Trophoblast cell (in vitro differentiated cells and primary cell): ENCODE measurements around the gene ST6GALNAC1.
A peak's percentile ranks its signal among the peaks of the same experiment; 100 is the strongest.

Experiments used
- DNase-seq, 2 donors: peaks; one replicate each; pipeline ENCODE4 v3.0.0-alpha.2; 2016
- H2AFZ ChIP-seq: 2 replicates; pipeline ENCODE4 v1.6.1; 2013; ENCODE audit warnings: low read length, moderate library complexity, mild to moderate bottlenecking; ENCODE audit not compliant: insufficient read depth, poor library complexity
- H2AK5ac ChIP-seq: 2 replicates; pipeline ENCODE4 v1.6.1; 2013; ENCODE audit warnings: mild to moderate bottlenecking, low read length
- H2BK120ac ChIP-seq: 2 replicates; pipeline ENCODE4 v1.6.1; 2013; ENCODE audit warnings: low read length, mild to moderate bottlenecking, moderate library complexity; ENCODE audit not compliant: insufficient read depth, poor library complexity
- H2BK12ac ChIP-seq: 2 replicates; pipeline ENCODE4 v1.6.1; 2013; ENCODE audit warnings: mild to moderate bottlenecking, low read length, moderate library complexity
- H2BK5ac ChIP-seq: 2 replicates; pipeline ENCODE4 v1.6.1; 2013; ENCODE audit warnings: low read length, low read depth, moderate library complexity, mild to moderate bottlenecking; ENCODE audit not compliant: poor library complexity
- H3K14ac ChIP-seq: 2 replicates; pipeline ENCODE4 v1.6.1; 2013; ENCODE audit warnings: mild to moderate bottlenecking, low read length
- H3K18ac ChIP-seq: 2 replicates; pipeline ENCODE4 v1.6.1; 2013; ENCODE audit warnings: mild to moderate bottlenecking, low read length
- H3K23ac ChIP-seq: 2 replicates; pipeline ENCODE4 v1.6.1; 2013; ENCODE audit warnings: low read length
- H3K27ac ChIP-seq: 2 replicates; pipeline ENCODE4 v1.5.1; 2013; ENCODE audit warnings: low read depth, mild to moderate bottlenecking, inconsistent platforms, low read length, moderate library complexity
- H3K27me3 ChIP-seq: 2 replicates; pipeline ENCODE4 v1.6.1; 2013; ENCODE audit warnings: inconsistent platforms, mild to moderate bottlenecking, low read length, moderate library complexity; ENCODE audit not compliant: insufficient read depth
- H3K36me3 ChIP-seq, 2 experiments: 1 replicate in 1 of 2; 2 replicates in 1 of 2; pipeline ENCODE4 v1.6.1; 2013; ENCODE audit warnings: low read length in 2 of 2, mild to moderate bottlenecking in 2 of 2, moderate library complexity in 1 of 2; ENCODE audit not compliant: insufficient read depth in 2 of 2, control insufficient read depth in 1 of 2
- H3K4ac ChIP-seq: 2 replicates; pipeline ENCODE4 v1.6.1; 2013; ENCODE audit warnings: low read depth, mild to moderate bottlenecking, low read length, moderate library complexity
- H3K4me1 ChIP-seq, 2 experiments: 1 replicate in 1 of 2; 2 replicates in 1 of 2; pipeline ENCODE4 v1.6.1; 2013; ENCODE audit warnings: low read length in 2 of 2, mild to moderate bottlenecking in 2 of 2, moderate library complexity in 1 of 2; ENCODE audit not compliant: insufficient read depth in 2 of 2, control insufficient read depth in 1 of 2
- H3K4me2 ChIP-seq: 2 replicates; pipeline ENCODE4 v1.6.1; 2013; ENCODE audit warnings: inconsistent platforms, mild to moderate bottlenecking, low read length, moderate library complexity
- H3K4me3 ChIP-seq: 2 replicates; pipeline ENCODE4 v1.5.1; 2013; ENCODE audit warnings: mild to moderate bottlenecking, low read depth, low read length, inconsistent platforms
- H3K79me1 ChIP-seq: one replicate; pipeline ENCODE4 v1.6.1; 2013; ENCODE audit warnings: low read length
- H3K79me2 ChIP-seq: 2 replicates; pipeline ENCODE4 v1.6.1; 2013; ENCODE audit warnings: low read length, mild to moderate bottlenecking; ENCODE audit not compliant: control insufficient read depth, insufficient read depth, poor library complexity
- H3K9ac ChIP-seq: 2 replicates; pipeline ENCODE4 v1.6.1; 2013; ENCODE audit warnings: mild to moderate bottlenecking, low read length
- H3K9me3 ChIP-seq: 2 replicates; pipeline ENCODE4 v1.6.1; 2013; ENCODE audit warnings: low read depth, mild to moderate bottlenecking, control low read depth, inconsistent platforms, low read length; ENCODE audit not compliant: insufficient read depth
- H4K12ac ChIP-seq: 2 replicates; pipeline ENCODE4 v1.6.1; 2013; ENCODE audit warnings: low read depth, mild to moderate bottlenecking, low read length, moderate library complexity
- H4K8ac ChIP-seq: 2 replicates; pipeline ENCODE4 v1.6.1; 2013; ENCODE audit warnings: low read depth, mild to moderate bottlenecking, low read length, moderate library complexity
- H4K91ac ChIP-seq: one replicate; pipeline ENCODE4 v1.6.1; 2013; ENCODE audit warnings: low read depth, mild to moderate bottlenecking, low read length, moderate library complexity
- WGBS: extraction: QIAGEN DNeasy Blood & Tissue Kit; methylation state at CpG from one replicate; pipeline ENCODE4 v1.1.7; 2013; ENCODE audit warnings: missing lambda C conversion rate; ENCODE audit not compliant: insufficient read length, insufficient coverage; ENCODE audit errors: extremely low coverage; 5-methylcytosine and 5-hydroxymethylcytosine counted together

Gene ST6GALNAC1

DNA sequence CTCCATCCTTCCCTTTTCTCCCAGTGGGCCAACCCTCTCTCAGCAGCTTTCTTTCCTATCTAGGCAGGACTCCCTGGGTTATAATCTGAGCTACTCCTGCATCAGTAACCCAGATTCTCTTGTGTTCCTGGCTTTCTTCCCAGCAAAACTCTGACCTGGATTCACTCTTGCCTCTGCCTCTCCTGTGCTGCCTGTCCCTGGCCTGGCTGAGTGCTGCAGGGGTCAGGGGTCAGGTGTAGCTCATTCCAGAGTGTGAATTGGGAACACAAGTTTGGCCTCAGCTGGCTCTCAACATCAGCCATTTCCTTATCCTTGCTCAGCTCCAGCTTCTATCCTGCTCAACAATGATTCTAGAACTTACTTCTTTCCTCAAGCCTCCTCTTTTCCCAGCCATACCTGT lies 55.4 kb downstream of the ST6GALNAC1 start:
- H3K14ac ChIP-seq: no peak overlapping the region
- no peak overlapping the region for H4K12ac ChIP-seq
- no peak overlapping the region for H2BK12ac ChIP-seq
- H4K91ac ChIP-seq: no peak overlapping the region
- no peaks in the 10 kb centered on the region for H3K36me3 ChIP-seq
- no peak for DNase-seq
- H3K23ac ChIP-seq: no peak overlapping the region
- H3K79me2 ChIP-seq: peaks cover 5% of the 10 kb centered on the region
- H3K4me1 ChIP-seq: peaks cover 4 to 25% of the 10 kb centered on the region in 2 experiments
- H3K4me3 ChIP-seq: no peak overlapping the region
- H4K8ac ChIP-seq: no peak overlapping the region
- no peak overlapping the region for H3K4ac ChIP-seq
- H3K4me2 ChIP-seq: no peak overlapping the region
- H2AK5ac ChIP-seq: no peak overlapping the region
- no peak overlapping the region for H2AFZ ChIP-seq
- H3K27ac ChIP-seq: no peak overlapping the region
- no peak overlapping the region for H2BK5ac ChIP-seq
- H3K9me3 ChIP-seq: peaks cover 2% of the 10 kb centered on the region
- peaks cover 25% of the 10 kb centered on the region for H3K27me3 ChIP-seq
- no peak overlapping the region for H3K9ac ChIP-seq
- peaks cover 7% of the 10 kb centered on the region for H3K79me1 ChIP-seq
- no peak overlapping the region for H2BK120ac ChIP-seq
- no peak overlapping the region for H3K18ac ChIP-seq

DNA sequence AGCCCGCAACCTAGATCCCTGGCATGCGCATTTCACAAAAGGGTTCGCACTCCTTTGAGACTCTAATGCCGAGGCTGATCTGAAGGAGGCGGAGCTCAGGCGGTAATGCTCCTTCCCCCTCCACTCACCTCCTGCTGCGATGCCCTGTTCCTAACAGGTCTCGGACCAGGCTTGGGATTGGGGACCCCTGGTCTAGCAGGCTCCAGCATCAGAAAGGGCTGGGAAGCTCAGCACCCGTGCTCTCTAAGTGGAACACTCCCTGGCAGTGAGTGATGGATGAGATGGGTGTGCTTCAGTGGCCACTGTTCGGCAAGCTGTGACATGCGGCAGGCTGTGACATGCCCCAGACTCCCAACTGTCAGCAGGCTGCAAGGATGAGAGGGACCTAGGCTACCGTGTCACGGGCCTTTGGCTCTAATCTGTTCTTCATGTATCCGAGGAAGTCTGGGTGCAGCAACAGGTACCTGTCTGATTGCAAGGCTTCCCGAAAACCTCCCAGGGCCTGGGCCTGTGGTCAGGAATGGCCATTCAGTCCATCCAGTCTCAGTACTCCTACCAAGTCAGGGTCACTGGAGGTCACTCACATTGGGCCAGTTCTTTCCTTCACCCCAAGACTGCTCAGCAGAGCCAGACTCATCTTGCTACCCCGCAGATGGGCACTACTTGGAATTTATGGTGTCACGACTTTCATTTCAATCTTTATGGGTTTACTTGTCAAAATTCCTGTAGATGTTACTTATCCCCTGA lies 56.6 kb downstream of the ST6GALNAC1 start:
- Histone ChIP-seq H2BK12ac (no peak overlapping the region), H3K23ac (no peak overlapping the region), H3K4ac (no peak overlapping the region), H4K91ac (no peak overlapping the region), H2AK5ac (no peak overlapping the region), H3K14ac (no peak overlapping the region), H3K36me3 (no peaks in the 10 kb centered on the region), H3K9me3 (peaks cover 2% of the 10 kb centered on the region), H2AFZ (no peak overlapping the region), H3K27ac (no peak overlapping the region), H2BK120ac (no peak overlapping the region), H3K27me3 (peaks cover 25% of the 10 kb centered on the region), H3K79me2 (peaks cover 5% of the 10 kb centered on the region), H4K8ac (no peak overlapping the region), H4K12ac (no peak overlapping the region), H3K4me2 (no peak overlapping the region), H3K4me1 (peaks cover 4 to 25% of the 10 kb centered on the region in 2 experiments), H3K79me1 (peaks cover 7% of the 10 kb centered on the region), H3K9ac (no peak overlapping the region), H2BK5ac (no peak overlapping the region), H3K4me3 (no peak overlapping the region), H3K18ac (no peak overlapping the region)
- WGBS: no CpG with 5 or more reads among the region's 17 CpGs
- DNase-seq: peak in 1 of 2 donors; percentile 49

DNA sequence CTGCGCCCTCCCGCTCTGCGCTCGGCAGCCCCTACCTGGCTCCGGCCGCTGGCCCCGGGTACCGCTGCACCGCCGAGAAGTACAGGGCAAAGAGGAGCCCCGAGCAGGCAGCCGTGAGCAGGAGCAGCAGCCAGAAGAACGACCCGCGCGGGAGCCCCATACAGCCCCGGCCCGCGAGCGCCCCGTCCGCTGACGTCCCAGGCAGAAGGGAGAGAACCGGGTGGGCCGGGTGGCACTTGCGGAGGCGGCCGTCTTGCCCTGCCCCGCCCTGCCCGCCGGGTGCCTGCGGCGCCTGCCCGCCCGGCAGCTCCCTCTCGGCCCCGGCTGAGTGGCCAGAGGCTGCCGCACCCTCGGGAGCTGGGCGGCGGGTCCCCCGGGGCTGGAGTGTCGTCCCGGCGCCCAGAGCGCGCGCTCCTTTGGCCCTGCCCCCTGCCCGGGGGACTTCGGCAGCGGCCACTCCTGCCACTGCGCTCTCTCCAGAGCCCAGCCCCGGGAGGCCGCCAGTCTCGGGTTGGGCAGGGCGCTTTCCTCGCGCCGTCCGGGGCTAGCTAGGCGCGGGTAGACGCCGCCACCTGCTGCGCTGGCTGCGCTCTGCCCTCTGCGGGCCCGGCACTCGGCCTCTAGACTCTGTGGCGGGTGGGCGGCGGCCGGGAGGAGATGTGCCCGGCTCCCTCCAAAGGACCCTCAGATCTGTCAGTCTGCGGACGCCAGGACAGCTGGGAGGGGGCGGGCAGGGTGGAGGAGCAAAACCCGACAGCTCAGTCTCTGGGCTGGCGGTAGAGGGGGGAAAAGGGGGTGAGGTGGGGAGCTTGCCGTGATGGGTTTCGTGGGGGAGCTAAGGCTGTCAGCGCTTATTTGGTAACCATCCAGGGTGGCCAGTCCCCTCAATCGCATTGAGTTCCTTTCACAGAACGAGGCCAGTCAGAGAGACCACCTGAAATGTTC lies 57.6 kb downstream of the ST6GALNAC1 start, which contains the start of gene ST6GALNAC2:
ST6GALNAC2 (minus strand) TSS at position 212 of the 945 bp plus-strand sequence; CDS start at position 160, 52 bp downstream.
- H3K9ac ChIP-seq: peak within 1 kb of the TSS; percentile 49
- H4K8ac ChIP-seq: peak within 1 kb of the TSS; percentile 61
- no CpG with 5 or more reads among the region's 84 CpGs for WGBS
- peak within 1 kb of the TSS; percentile 63 for H3K4me3 ChIP-seq
- H3K9me3 ChIP-seq: peaks cover 2% of the 10 kb centered on the region
- H3K79me2 ChIP-seq: peaks cover 5% of the 10 kb centered on the region
- peak within 1 kb of the TSS; percentile 83 for H4K91ac ChIP-seq
- peak within 1 kb of the TSS; percentile 41 for H2BK12ac ChIP-seq
- peaks cover 25% of the 10 kb centered on the region for H3K27me3 ChIP-seq
- H3K23ac ChIP-seq: no peak within 1 kb of the TSS
- peaks cover 4 to 25% of the 10 kb centered on the region in 2 experiments for H3K4me1 ChIP-seq
- peak within 1 kb of the TSS; percentile 23 for H2AFZ ChIP-seq
- H3K36me3 ChIP-seq: no peaks in the 10 kb centered on the region
- peak within 1 kb of the TSS; percentile 87 for H3K4me2 ChIP-seq
- DNase-seq: peak; percentile 85 to 91
- peak within 1 kb of the TSS; percentile 34 for H3K4ac ChIP-seq
- H3K79me1 ChIP-seq: peaks cover 7% of the 10 kb centered on the region
- H2AK5ac ChIP-seq: peak within 1 kb of the TSS; percentile 42
- H2BK120ac ChIP-seq: peak within 1 kb of the TSS; percentile 47
- H2BK5ac ChIP-seq: peak within 1 kb of the TSS; percentile 50
- peak within 1 kb of the TSS; percentile 72 for H3K14ac ChIP-seq
- peak within 1 kb of the TSS; percentile 60 for H3K18ac ChIP-seq
- peak within 1 kb of the TSS; percentile 7 for H3K27ac ChIP-seq
- H4K12ac ChIP-seq: peak within 1 kb of the TSS; percentile 83

DNA sequence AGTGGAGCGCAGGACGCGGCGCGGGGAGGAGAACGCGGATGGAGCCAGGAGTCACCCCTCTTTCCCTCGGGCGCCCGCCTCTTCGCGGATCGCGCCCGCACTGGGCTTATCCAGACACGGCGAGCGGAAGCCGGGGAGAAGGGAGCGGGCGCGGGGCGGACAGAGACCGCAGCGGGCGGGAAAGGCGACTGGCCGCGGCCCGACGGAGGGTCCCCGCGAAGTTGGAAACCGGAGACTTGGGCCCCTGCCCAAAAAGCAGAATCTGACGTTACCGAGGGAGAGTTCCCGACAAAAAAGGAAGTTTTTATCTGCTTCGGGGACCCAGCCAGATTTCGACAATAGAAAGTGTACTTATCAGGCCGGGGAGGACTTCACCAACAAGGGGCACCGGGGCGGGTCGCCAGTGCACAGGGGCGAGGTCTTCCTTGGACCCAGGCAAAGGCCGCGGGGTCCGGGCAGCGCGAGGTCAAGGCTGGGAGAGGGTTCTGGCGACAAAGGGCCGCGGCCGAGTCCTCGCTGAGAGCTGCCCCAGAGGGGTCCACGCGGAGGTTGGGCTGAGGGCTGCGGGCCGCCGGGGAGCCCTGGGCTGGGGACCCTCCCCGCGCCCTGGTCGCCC lies 58.4 kb downstream of the ST6GALNAC1 start:
- DNase-seq: peak; percentile 28 to 31
- Histone ChIP-seq H3K4me3 (peak overlapping the region; percentile 63), H3K27me3 (peaks cover 25% of the 10 kb centered on the region), H3K79me1 (peaks cover 7% of the 10 kb centered on the region), H3K36me3 (no peaks in the 10 kb centered on the region), H3K4ac (peak overlapping the region; percentile 34), H3K18ac (peak overlapping the region; percentile 60), H3K9me3 (peaks cover 2% of the 10 kb centered on the region), H3K9ac (peak overlapping the region; percentile 49), H3K79me2 (peaks cover 5% of the 10 kb centered on the region), H3K14ac (peak overlapping the region; percentile 72), H4K12ac (peak overlapping the region; percentile 83), H2AK5ac (peak overlapping the region; percentile 18), H2BK120ac (peak overlapping the region; percentile 47), H4K8ac (peak overlapping the region; percentile 61), H2AFZ (peak overlapping the region; percentile 23), H3K4me1 (peaks cover 4 to 25% of the 10 kb centered on the region in 2 experiments), H3K23ac (no peak overlapping the region), H2BK12ac (peak overlapping the region; percentile 41), H2BK5ac (peak overlapping the region; percentile 50), H3K4me2 (peak overlapping the region; percentile 87), H4K91ac (peak overlapping the region; percentile 83), H3K27ac (peak overlapping the region; percentile 7)
- WGBS: no CpG with 5 or more reads among the region's 62 CpGs
